Spleen (tissue), 11 donors: ENCODE measurements around the gene CCND3. TPM values are rescaled to one million over a fixed set of nuclear protein-coding genes. Genes with fewer than 3 reads are reported as not detected.
A peak's percentile ranks its signal among the peaks of the same experiment; 100 is the strongest.

Experiments used
- DNase-seq: peaks from one replicate; pipeline ENCODE4 v3.0.0-alpha.2; 2020
- H3K27ac ChIP-seq, 8 donors: fragments of 200-600 bp; sonication (generic) in 7 of 8; 1 replicate in 4 of 8; 2 replicates in 4 of 8; pipeline versions ENCODE4 v1.5.0 to v1.8.0; 2016 to 2021; ENCODE audit warnings: inconsistent platforms in 4 of 8, mild to moderate bottlenecking in 4 of 8, moderate library complexity in 1 of 8
- H3K27me3 ChIP-seq, 7 donors: fragments of 200-600 bp; sonication (generic) in 6 of 7; replicated peaks in 1 of 7; 1 replicate in 4 of 7; 2 replicates in 3 of 7; pipeline versions ENCODE4 v1.5.0 to v1.8.0; 2016 to 2021; ENCODE audit warnings: inconsistent platforms in 3 of 7, mild to moderate bottlenecking in 1 of 7
- H3K36me3 ChIP-seq, 6 donors: fragments of 200-600 bp; sonication (generic) in 5 of 6; 1 replicate in 4 of 6; 2 replicates in 2 of 6; pipeline versions ENCODE4 v1.5.0 to v1.8.0; 2016 to 2021; ENCODE audit warnings: inconsistent platforms in 2 of 6
- H3K4me1 ChIP-seq, 6 donors: fragments of 200-600 bp; sonication (generic) in 5 of 6; 1 replicate in 3 of 6; 2 replicates in 3 of 6; pipeline versions ENCODE4 v1.5.0 to v1.8.0; 2016 to 2021; ENCODE audit warnings: inconsistent platforms in 3 of 6
- H3K4me3 ChIP-seq, 8 donors: fragments of 200-600 bp; sonication (generic) in 7 of 8; 1 replicate in 4 of 8; 2 replicates in 4 of 8; pipeline versions ENCODE4 v1.5.0 to v1.8.0; 2016 to 2021; ENCODE audit warnings: inconsistent platforms in 4 of 8, mild to moderate bottlenecking in 4 of 8, moderate library complexity in 2 of 8
- H3K9me3 ChIP-seq, 8 donors: fragments of 200-600 bp; sonication (generic) in 7 of 8; 1 replicate in 4 of 8; 2 replicates in 4 of 8; pipeline versions ENCODE4 v1.5.0 to v1.8.0; 2016 to 2021; ENCODE audit warnings: inconsistent platforms in 4 of 8
- POLR2A ChIP-seq, 3 donors: fragments of 450-650 bp; IDR thresholded peaks; one replicate each; pipeline ENCODE4 v1.5.1; 2017; ENCODE audit warnings: antibody characterized with exemption in 3 of 3, mild to moderate bottlenecking in 1 of 3
- POLR2AphosphoS5 ChIP-seq, 3 donors: sonication (generic); formaldehyde crosslinking; IDR thresholded peaks; one replicate each; pipeline ENCODE4 v1.5.1; 2017; ENCODE audit warnings: antibody characterized with exemption in 3 of 3
- WGBS, 5 donors: extraction: QIAGEN DNeasy Blood & Tissue Kit in 3 of 5; methylation state at CpG; one replicate each; pipeline versions ENCODE4 v1.1.5 to v1.1.7; 2013 to 2018; 5-methylcytosine and 5-hydroxymethylcytosine counted together
- intact Hi-C: fragments of 100-400 bp; cut with DNase I; formaldehyde crosslinking; loops from one replicate; pipeline ENCODE4 v1.15.0; 2023; ENCODE audit warnings: low total_unique reads
- polyA plus RNA-seq, 3 donors: library from polyadenylated mRNA; stranded (reverse); fragments of 200-250 nt; gene quantifications; one replicate each; pipeline ENCODE4 v1.2.1, GENCODE V29; 2013
- total RNA-seq, 7 donors: library from RNA; depleted of rRNA in 3 of 7; stranded (reverse); fragments of >200 nt in 3 of 7; fragmentation: NEBNext Ultra II Directional in 4 of 7; extraction: Animal tissue kit (Norgen Biotek cat#: 25700) in 4 of 7; gene quantifications; one replicate each; pipeline versions ENCODE4 v1.1.0 to v1.2.1, GENCODE V29; 2016 to 2021
- TF ChIP-seq, protein P1 (sequence below), 11 experiments: fragments of 200-600 bp in 7 of 11; fragments of 450-650 bp in 4 of 11; sonication (generic) in 4 of 11; IDR thresholded peaks in 8 of 11; conservative IDR thresholded peaks in 3 of 11; 1 replicate in 7 of 11; 2 replicates in 4 of 11; pipeline versions ENCODE4 v1.4.0 to v1.8.0; 2016 to 2021; ENCODE audit warnings: antibody characterized with exemption in 11 of 11, inconsistent platforms in 4 of 11, mild to moderate bottlenecking in 1 of 11
- donor health status: healthy with polysubstance abuse.
- donor health status: DM: no; HTN: no; CAD: no; lungs with moderate emphysema.
- donor health status: DM: no; HTN: no; CAD: no.
- donor health status: Bipolar disorder and iron deficiency.
- donor health status: healthy.
- donor health status: DM: no; HTN: no; CAD: no.
- donor health status: DM: yes; HTN: yes; CAD: no.

The CCND3 gene
- total and polyA plus RNA-seq, 10 donors = 115 to 531 (median 232) TPM

DNA sequence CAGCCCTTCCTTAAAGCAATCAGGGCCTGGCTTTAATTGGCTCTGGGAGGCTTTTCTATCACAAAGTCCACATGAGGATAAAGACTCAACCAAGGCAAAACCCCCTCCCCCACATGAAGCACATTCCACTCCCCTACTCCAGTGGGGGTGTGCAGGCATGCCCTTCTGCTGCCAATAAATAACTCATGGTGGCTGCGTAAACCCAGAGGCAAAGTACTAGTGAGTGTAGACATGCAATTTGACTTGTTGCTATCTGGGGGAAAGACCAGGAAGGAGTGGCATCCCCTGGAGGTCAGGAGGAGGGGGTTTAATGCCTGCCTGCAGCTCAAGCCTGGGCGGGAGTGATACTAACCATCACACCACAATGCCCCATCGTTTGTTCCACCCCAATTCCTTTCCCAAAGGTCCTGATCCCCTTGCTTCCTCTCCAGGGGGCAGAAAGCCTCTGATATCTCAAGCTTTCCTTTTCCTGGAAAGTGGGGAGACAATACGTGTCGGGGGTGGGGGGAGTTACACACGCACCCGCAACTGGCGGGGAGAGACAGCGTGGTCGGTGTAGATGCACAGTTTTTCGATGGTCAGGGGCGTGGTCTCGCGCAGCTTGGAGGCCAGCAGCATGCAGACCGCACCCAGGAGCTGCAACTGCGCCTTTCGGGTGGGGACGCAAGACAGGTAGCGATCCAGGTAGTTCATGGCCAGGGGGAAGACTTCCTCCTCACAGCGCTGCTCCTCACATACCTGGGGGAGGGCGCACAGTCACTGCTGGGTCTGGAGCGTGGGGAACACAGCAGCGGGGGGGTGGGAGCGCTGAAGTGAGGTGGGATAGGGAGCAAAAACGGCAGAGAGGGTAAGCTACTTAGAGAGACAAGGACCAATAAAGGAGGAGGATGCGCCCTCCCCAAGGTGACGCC, 1.5 kb downstream of the CCND3 start:
- 4 to 8% (median 6%) methylated on average over 26 to 27 of the region's 27 CpGs for WGBS, 5 donors

DNA sequence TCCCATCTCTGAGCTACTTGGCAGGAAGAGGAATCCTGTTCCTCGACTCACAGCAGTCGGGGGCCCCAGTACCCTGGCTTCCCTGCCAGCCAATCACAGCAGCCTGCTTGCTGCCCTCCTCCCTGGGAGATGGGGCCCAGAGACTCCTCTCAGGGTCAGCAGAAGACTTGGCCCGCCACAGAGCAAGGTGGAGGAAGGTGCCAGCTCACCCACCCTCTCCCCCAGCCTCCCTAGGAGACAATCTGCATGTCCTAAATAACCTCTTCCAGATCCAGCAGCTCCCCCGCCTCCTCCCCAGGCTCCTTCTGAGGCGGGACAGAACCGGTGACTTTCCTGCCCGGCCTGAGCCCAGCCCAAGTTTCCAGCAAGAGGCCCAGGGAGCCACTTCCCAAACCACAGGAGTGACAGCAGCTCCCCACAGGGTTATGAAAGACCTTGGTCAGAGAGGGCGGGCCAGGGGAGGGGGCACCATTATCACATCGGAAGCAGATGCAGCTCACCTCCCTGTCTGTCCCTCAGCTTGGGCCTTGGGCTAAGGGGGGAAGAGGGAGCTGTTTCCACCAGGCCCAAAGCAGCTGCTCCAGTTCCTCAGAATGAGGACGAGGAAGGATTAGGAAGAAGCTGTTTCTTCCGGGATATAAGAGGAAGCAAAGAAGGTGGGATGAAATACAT, 2.3 kb downstream of the CCND3 start:
- peak; percentile 88 for DNase-seq
- H3K27ac ChIP-seq = peak overlapping the region; percentile 49 to 96 (median 91)
- H3K27me3 ChIP-seq = no peaks in the 10 kb centered on the region
- 4 to 20% (median 14%) methylated on average over 10 to 11 of the region's 11 CpGs for WGBS, 5 donors
- peaks cover 55 to 98% (median 91%) of the 10 kb centered on the region in 6 donors for H3K4me1 ChIP-seq
- peaks cover 0 to 62% (median 26%) of the 10 kb centered on the region in 6 donors for H3K36me3 ChIP-seq
- TF ChIP-seq POLR2A (IDR thresholded peaks at IDR 0.05) = no peak
- TF ChIP-seq POLR2AphosphoS5 (IDR thresholded peaks at IDR 0.05) = peak; percentile 63 to 73 (median 64)
- intact Hi-C loops = loop anchor here (5.0 kb wide), 1 partner anchor 103 kb away; no protein-coding TSS in a partner anchor
- H3K9me3 ChIP-seq = no peaks in the 10 kb centered on the region
- H3K4me3 ChIP-seq = peak overlapping the region in 7 of 8 donors; percentile 89 to 99 (median 96)

More for the DNA sequence above, 1.5 kb downstream of the CCND3 start:
- intact Hi-C loops = loop anchor here (5.0 kb wide), 1 partner anchor 102 kb away; no protein-coding TSS in a partner anchor
- no peaks in the 10 kb centered on the region for H3K27me3 ChIP-seq
- H3K36me3 ChIP-seq = peaks cover 0 to 58% (median 18%) of the 10 kb centered on the region in 6 donors
- peaks cover 51 to 98% (median 85%) of the 10 kb centered on the region in 6 donors for H3K4me1 ChIP-seq
- peak; percentile 80 for DNase-seq
- H3K4me3 ChIP-seq = peak overlapping the region; percentile 55 to 99 (median 96)
- H3K27ac ChIP-seq = peak overlapping the region; percentile 49 to 96 (median 91)
- TF ChIP-seq POLR2A (IDR thresholded peaks at IDR 0.05) = no peak
- no peak for TF ChIP-seq POLR2AphosphoS5 (IDR thresholded peaks at IDR 0.05)
- TF ChIP-seq, protein P1, sequence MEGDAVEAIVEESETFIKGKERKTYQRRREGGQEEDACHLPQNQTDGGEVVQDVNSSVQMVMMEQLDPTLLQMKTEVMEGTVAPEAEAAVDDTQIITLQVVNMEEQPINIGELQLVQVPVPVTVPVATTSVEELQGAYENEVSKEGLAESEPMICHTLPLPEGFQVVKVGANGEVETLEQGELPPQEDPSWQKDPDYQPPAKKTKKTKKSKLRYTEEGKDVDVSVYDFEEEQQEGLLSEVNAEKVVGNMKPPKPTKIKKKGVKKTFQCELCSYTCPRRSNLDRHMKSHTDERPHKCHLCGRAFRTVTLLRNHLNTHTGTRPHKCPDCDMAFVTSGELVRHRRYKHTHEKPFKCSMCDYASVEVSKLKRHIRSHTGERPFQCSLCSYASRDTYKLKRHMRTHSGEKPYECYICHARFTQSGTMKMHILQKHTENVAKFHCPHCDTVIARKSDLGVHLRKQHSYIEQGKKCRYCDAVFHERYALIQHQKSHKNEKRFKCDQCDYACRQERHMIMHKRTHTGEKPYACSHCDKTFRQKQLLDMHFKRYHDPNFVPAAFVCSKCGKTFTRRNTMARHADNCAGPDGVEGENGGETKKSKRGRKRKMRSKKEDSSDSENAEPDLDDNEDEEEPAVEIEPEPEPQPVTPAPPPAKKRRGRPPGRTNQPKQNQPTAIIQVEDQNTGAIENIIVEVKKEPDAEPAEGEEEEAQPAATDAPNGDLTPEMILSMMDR (IDR thresholded peaks at IDR 0.05 in 8 of 11, conservative IDR thresholded peaks at IDR 0.05 in 3 of 11) = no peak
- no peaks in the 10 kb centered on the region for H3K9me3 ChIP-seq

DNA sequence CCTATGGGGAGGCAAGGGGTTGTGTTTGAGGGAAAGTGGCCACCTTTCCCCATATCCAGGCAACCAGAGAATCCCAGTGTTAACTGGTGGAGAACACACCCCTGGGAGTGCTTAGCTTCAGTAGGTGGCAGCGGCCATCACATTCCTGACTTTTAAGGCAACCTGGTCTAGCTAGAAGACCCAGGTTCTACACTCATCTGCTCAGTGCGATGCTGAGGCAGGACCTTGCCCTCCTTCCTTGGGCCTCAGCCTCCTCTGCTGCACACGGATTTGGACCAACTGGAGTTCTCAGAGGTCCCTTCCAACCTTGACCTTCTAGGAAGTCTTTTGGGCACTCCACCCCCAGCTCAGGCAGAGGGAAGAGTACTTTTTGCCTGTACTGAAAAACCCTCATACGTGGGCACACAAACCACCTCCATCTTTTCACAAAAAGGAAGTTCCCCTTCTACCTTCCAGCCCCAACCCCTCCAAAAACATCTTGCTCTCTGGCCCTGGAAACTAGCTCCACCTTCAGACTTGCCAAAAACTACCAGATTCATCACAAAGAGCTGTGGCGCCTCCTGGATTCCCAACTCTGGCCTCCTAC, 2.9 kb downstream of the CCND3 start:
- Histone ChIP-seq H3K27ac (peak overlapping the region; percentile 49 to 96 (median 91)), H3K4me3 (peak overlapping the region in 6 of 8 donors; percentile 89 to 99 (median 96))

More for the DNA sequence above, 2.9 kb downstream of the CCND3 start:
- Histone ChIP-seq H3K36me3 (peaks cover 0 to 69% (median 33%) of the 10 kb centered on the region in 6 donors), H3K4me1 (peaks cover 55 to 98% (median 93%) of the 10 kb centered on the region in 6 donors), H3K9me3 (no peaks in the 10 kb centered on the region), H3K27me3 (no peaks in the 10 kb centered on the region)
- DNase-seq = no peak
- WGBS, 5 donors = 35 to 55% (median 47%) methylated on average over 5 of the region's 5 CpGs
- TF ChIP-seq POLR2AphosphoS5 (IDR thresholded peaks at IDR 0.05) = no peak
- no peak for TF ChIP-seq POLR2A (IDR thresholded peaks at IDR 0.05)
- TF ChIP-seq, protein P1 (IDR thresholded peaks at IDR 0.05 in 8 of 11, conservative IDR thresholded peaks at IDR 0.05 in 3 of 11) = no peak
- intact Hi-C loops = loop anchor here (5.0 kb wide), 1 partner anchor 104 kb away; no protein-coding TSS in a partner anchor
